BLaER1 treated with 17β-estradiol and CSF1 and Interleukin-3, amounts not matched to agents 10 nM and 100 nM (cell line): Measurements from ENCODE around the gene YEATS4.

Experiments
- H3K27ac ChIP-seq, 11 experiments: shearing (Covaris generic); formaldehyde crosslinking; 2 replicates each; pipeline ENCODE4 v1.8.1; 2022
- H3K27me3 ChIP-seq, 11 experiments: shearing (Covaris generic); formaldehyde crosslinking; 2 replicates each; pipeline ENCODE4 v1.8.1; 2022
- H3K36me3 ChIP-seq, 11 experiments: shearing (Covaris generic); formaldehyde crosslinking; 2 replicates each; pipeline ENCODE4 v1.8.1; 2022
- H3K4me1 ChIP-seq, 10 experiments: shearing (Covaris generic); formaldehyde crosslinking; 2 replicates each; pipeline ENCODE4 v1.8.1; 2022
- H3K4me2 ChIP-seq, 11 experiments: shearing (Covaris generic); formaldehyde crosslinking; 2 replicates each; pipeline ENCODE4 v1.8.1; 2022
- H3K4me3 ChIP-seq, 10 experiments: shearing (Covaris generic); formaldehyde crosslinking; 2 replicates each; pipeline ENCODE4 v1.8.1; 2022
- H3K9ac ChIP-seq, 11 experiments: shearing (Covaris generic); formaldehyde crosslinking; 2 replicates each; pipeline ENCODE4 v1.8.1; 2022
- H3K9me3 ChIP-seq, 11 experiments: shearing (Covaris generic); formaldehyde crosslinking; replicated peaks in 1 of 11; 2 replicates each; pipeline ENCODE4 v1.8.1; 2022
- H4K20me1 ChIP-seq, 11 experiments: shearing (Covaris generic); formaldehyde crosslinking; 2 replicates each; pipeline ENCODE4 v1.8.1; 2022
- Cebpa-rat ChIP-seq, 11 experiments: shearing (Covaris generic); IDR thresholded peaks; 2 replicates each; pipeline ENCODE4 v1.8.1; 2022

Gene YEATS4

GRCh38 chr12:69423037-69423905, 63.7 kb downstream of the YEATS4 start:
- no peaks in the 10 kb centered on the region for H3K4me1 ChIP-seq
- no peak for TF ChIP-seq Cebpa-rat (IDR thresholded peaks at IDR 0.05)
- H3K36me3 ChIP-seq: no peaks in the 10 kb centered on the region
- no peak overlapping the region for H3K4me2 ChIP-seq
- no peak overlapping the region for H3K27ac ChIP-seq
- no peaks in the 10 kb centered on the region for H3K27me3 ChIP-seq
- no peaks in the 10 kb centered on the region for H4K20me1 ChIP-seq
- H3K9me3 ChIP-seq: no peaks in the 10 kb centered on the region
- no peak overlapping the region for H3K9ac ChIP-seq
- H3K4me3 ChIP-seq: no peak overlapping the region

- Histone ChIP-seq H4K20me1 (no peaks in the 10 kb centered on the region), H3K4me2 (no peak overlapping the region), H3K9me3 (no peaks in the 10 kb centered on the region), H3K4me3 (no peak overlapping the region), H3K4me1 (no peaks in the 10 kb centered on the region), H3K27me3 (no peaks in the 10 kb centered on the region), H3K9ac (no peak overlapping the region), H3K27ac (no peak overlapping the region), H3K36me3 (no peaks in the 10 kb centered on the region)
- TF ChIP-seq Cebpa-rat (IDR thresholded peaks at IDR 0.05): no peak
Observed at GRCh38 chr12:69425417-69425816, 65.9 kb downstream of the YEATS4 start.

GRCh38 chr12:69428351-69429073, 69.0 kb downstream of the YEATS4 start:
- no peak overlapping the region for H3K4me3 ChIP-seq
- H3K4me2 ChIP-seq: no peak overlapping the region
- no peaks in the 10 kb centered on the region for H3K4me1 ChIP-seq
- H3K27me3 ChIP-seq: no peaks in the 10 kb centered on the region
- H4K20me1 ChIP-seq: no peaks in the 10 kb centered on the region
- TF ChIP-seq Cebpa-rat (IDR thresholded peaks at IDR 0.05): no peak
- H3K9ac ChIP-seq: no peak overlapping the region
- no peaks in the 10 kb centered on the region for H3K9me3 ChIP-seq
- no peak overlapping the region for H3K27ac ChIP-seq
- no peaks in the 10 kb centered on the region for H3K36me3 ChIP-seq

GRCh38 chr12:69430942-69431590, 71.5 kb downstream of the YEATS4 start:
- TF ChIP-seq Cebpa-rat (IDR thresholded peaks at IDR 0.05): no peak
- Histone ChIP-seq H3K36me3 (no peaks in the 10 kb centered on the region), H3K4me3 (no peak overlapping the region), H4K20me1 (no peaks in the 10 kb centered on the region), H3K27ac (no peak overlapping the region), H3K9me3 (no peaks in the 10 kb centered on the region), H3K9ac (no peak overlapping the region), H3K27me3 (no peaks in the 10 kb centered on the region), H3K4me1 (no peaks in the 10 kb centered on the region), H3K4me2 (no peak overlapping the region)

GRCh38 chr12:69431591-69432222, 72.2 kb downstream of the YEATS4 start:
- no peak overlapping the region for H3K4me2 ChIP-seq
- no peaks in the 10 kb centered on the region for H3K9me3 ChIP-seq
- no peaks in the 10 kb centered on the region for H4K20me1 ChIP-seq
- H3K36me3 ChIP-seq: no peaks in the 10 kb centered on the region
- H3K4me3 ChIP-seq: no peak overlapping the region
- TF ChIP-seq Cebpa-rat (IDR thresholded peaks at IDR 0.05): no peak
- no peak overlapping the region for H3K27ac ChIP-seq
- no peaks in the 10 kb centered on the region for H3K27me3 ChIP-seq
- no peaks in the 10 kb centered on the region for H3K4me1 ChIP-seq
- no peak overlapping the region for H3K9ac ChIP-seq

GRCh38 chr12:69433653-69434052, 74.1 kb downstream of the YEATS4 start:
- Histone ChIP-seq H3K9ac (no peak overlapping the region), H3K4me1 (no peaks in the 10 kb centered on the region), H3K27ac (no peak overlapping the region), H3K4me2 (no peak overlapping the region), H3K9me3 (no peaks in the 10 kb centered on the region), H4K20me1 (no peaks in the 10 kb centered on the region), H3K4me3 (no peak overlapping the region), H3K36me3 (no peaks in the 10 kb centered on the region), H3K27me3 (no peaks in the 10 kb centered on the region)
- no peak for TF ChIP-seq Cebpa-rat (IDR thresholded peaks at IDR 0.05)

GRCh38 chr12:69435644-69436043, 76.1 kb downstream of the YEATS4 start:
- TF ChIP-seq Cebpa-rat (IDR thresholded peaks at IDR 0.05): no peak
- no peaks in the 10 kb centered on the region for H3K9me3 ChIP-seq
- no peaks in the 10 kb centered on the region for H4K20me1 ChIP-seq
- no peak overlapping the region for H3K4me3 ChIP-seq
- no peaks in the 10 kb centered on the region for H3K27me3 ChIP-seq
- no peaks in the 10 kb centered on the region for H3K36me3 ChIP-seq
- H3K27ac ChIP-seq: no peak overlapping the region
- no peaks in the 10 kb centered on the region for H3K4me1 ChIP-seq
- H3K9ac ChIP-seq: no peak overlapping the region
- no peak overlapping the region for H3K4me2 ChIP-seq

- Histone ChIP-seq H3K4me3 (no peak overlapping the region), H4K20me1 (no peaks in the 10 kb centered on the region), H3K4me1 (no peaks in the 10 kb centered on the region), H3K36me3 (no peaks in the 10 kb centered on the region), H3K9me3 (no peaks in the 10 kb centered on the region), H3K4me2 (no peak overlapping the region), H3K9ac (no peak overlapping the region), H3K27me3 (no peaks in the 10 kb centered on the region), H3K27ac (no peak overlapping the region)
- TF ChIP-seq Cebpa-rat (IDR thresholded peaks at IDR 0.05): no peak
Observed at GRCh38 chr12:69437073-69437472, 77.5 kb downstream of the YEATS4 start.

- Histone ChIP-seq H3K4me3 (no peak overlapping the region), H4K20me1 (no peaks in the 10 kb centered on the region), H3K36me3 (no peaks in the 10 kb centered on the region), H3K9me3 (no peaks in the 10 kb centered on the region), H3K9ac (no peak overlapping the region), H3K4me1 (no peaks in the 10 kb centered on the region), H3K27ac (no peak overlapping the region), H3K4me2 (no peak overlapping the region), H3K27me3 (no peaks in the 10 kb centered on the region)
- no peak for TF ChIP-seq Cebpa-rat (IDR thresholded peaks at IDR 0.05)
Observed at GRCh38 chr12:69438539-69438938, 79.0 kb downstream of the YEATS4 start.
